Measurements from ENCODE around the gene ATP12A.

DNA sequence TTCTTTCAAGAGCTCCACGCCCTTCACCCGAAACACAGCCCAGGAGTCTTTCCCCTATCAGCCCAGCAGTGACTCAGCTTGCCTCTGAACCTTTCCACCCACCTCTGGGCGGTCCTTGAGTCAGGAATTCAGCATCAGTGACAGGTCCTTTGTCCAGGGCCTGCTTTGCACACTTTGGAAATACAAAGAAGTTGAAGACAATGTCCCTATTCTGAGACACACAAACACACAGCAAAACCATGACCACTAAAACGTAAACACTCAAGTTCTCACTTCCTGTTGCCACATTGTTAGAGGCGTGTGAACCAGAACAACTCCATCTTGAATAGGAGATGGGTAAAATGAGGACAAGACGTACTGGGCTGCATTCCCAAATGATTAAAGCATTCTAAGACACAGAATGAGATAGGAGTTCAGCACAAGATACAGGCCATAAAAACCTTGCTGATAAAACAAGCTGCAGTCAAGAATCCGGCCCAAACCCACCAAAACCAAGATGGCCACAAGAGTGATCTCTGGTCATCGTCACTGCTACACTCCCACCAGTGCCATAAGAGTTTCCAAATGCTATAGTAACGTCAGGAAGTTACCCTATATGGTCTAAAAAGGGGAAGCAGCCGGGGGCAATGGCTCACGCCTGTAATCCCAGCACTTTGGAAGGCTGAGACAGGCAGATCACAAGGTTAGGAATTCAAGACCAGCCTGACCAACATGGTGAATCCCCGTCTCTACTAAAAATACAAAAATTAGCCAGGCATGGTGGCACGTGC lies 49.2 kb upstream of the ATP12A start:
- TF ChIP-seq, protein P1, sequence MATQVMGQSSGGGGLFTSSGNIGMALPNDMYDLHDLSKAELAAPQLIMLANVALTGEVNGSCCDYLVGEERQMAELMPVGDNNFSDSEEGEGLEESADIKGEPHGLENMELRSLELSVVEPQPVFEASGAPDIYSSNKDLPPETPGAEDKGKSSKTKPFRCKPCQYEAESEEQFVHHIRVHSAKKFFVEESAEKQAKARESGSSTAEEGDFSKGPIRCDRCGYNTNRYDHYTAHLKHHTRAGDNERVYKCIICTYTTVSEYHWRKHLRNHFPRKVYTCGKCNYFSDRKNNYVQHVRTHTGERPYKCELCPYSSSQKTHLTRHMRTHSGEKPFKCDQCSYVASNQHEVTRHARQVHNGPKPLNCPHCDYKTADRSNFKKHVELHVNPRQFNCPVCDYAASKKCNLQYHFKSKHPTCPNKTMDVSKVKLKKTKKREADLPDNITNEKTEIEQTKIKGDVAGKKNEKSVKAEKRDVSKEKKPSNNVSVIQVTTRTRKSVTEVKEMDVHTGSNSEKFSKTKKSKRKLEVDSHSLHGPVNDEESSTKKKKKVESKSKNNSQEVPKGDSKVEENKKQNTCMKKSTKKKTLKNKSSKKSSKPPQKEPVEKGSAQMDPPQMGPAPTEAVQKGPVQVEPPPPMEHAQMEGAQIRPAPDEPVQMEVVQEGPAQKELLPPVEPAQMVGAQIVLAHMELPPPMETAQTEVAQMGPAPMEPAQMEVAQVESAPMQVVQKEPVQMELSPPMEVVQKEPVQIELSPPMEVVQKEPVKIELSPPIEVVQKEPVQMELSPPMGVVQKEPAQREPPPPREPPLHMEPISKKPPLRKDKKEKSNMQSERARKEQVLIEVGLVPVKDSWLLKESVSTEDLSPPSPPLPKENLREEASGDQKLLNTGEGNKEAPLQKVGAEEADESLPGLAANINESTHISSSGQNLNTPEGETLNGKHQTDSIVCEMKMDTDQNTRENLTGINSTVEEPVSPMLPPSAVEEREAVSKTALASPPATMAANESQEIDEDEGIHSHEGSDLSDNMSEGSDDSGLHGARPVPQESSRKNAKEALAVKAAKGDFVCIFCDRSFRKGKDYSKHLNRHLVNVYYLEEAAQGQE (IDR thresholded peaks at IDR 0.05; ENCODE audit: insufficient read depth in 1 of 2, low read depth in 2 of 2, low read length in 2 of 2), result no peak
- no peak for TF ChIP-seq POLR2AphosphoS5 (IDR thresholded peaks at IDR 0.05; ENCODE audit: low read depth, low read length)
- no peak for TF ChIP-seq TAF1 (IDR thresholded peaks at IDR 0.05; ENCODE audit: borderline replicate concordance, insufficient read depth, low read length)
- no peak for TF ChIP-seq SIN3A (IDR thresholded peaks at IDR 0.05; ENCODE audit: borderline replicate concordance, insufficient read depth, low read length)

Measured in PFSK-1 (cell line).